Stimulated activated CD8-positive, alpha-beta memory T cell treated with anti-CD3 and anti-CD28 coated beads, Interleukin-4, amount 100 ng/mL, for 4 hours (primary cell): Measurements from ENCODE around the gene CDK19.
"Not testable (repeated sequence)": the region's sequence is repeated elsewhere in the genome, so short reads cannot be mapped to it uniquely, and the experiment has no call there.

Experiments
- DNase-seq, 2 donors: peaks; one replicate each; pipeline ENCODE4 v3.0.0-alpha.2; 2020; ENCODE audit warnings: low read depth in 2 of 2, low spot score in 1 of 2

The CDK19 gene

GRCh38 chr6:110626442-110626841 lies 188.8 kb downstream of the CDK19 start:
- no peak for DNase-seq

- DNase-seq, result no peak
Measured at GRCh38 chr6:110625883-110626282, 189.4 kb downstream of the CDK19 start.

GRCh38 chr6:110622912-110623578 lies 192.2 kb downstream of the CDK19 start:
- no peak for DNase-seq

- no peak for DNase-seq
Measured at GRCh38 chr6:110621061-110621460, 194.2 kb downstream of the CDK19 start.

- DNase-seq, result no peak
Measured at GRCh38 chr6:110620065-110620464, 195.2 kb downstream of the CDK19 start.

- no peak for DNase-seq
Measured at GRCh38 chr6:110619275-110619908, 195.9 kb downstream of the CDK19 start.

- DNase-seq, result no peak
Measured at GRCh38 chr6:110618591-110619267, 196.5 kb downstream of the CDK19 start.

GRCh38 chr6:110617057-110617456 lies 198.2 kb downstream of the CDK19 start:
- no peak for DNase-seq

- DNase-seq, result no peak
Measured at GRCh38 chr6:110615722-110616121, 199.5 kb downstream of the CDK19 start.

- no peak for DNase-seq
Measured at GRCh38 chr6:110614586-110614985, 200.7 kb downstream of the CDK19 start.

- DNase-seq, result no peak
Measured at GRCh38 chr6:110614106-110614505, 201.2 kb downstream of the CDK19 start.

GRCh38 chr6:110613356-110613755 lies 201.9 kb downstream of the CDK19 start:
- no peak for DNase-seq

- no peak for DNase-seq
Measured at GRCh38 chr6:110612298-110612697, 203.0 kb downstream of the CDK19 start.

GRCh38 chr6:110609101-110609500 lies 206.2 kb downstream of the CDK19 start:
- DNase-seq, result no peak

GRCh38 chr6:110608151-110608550 lies 207.1 kb downstream of the CDK19 start:
- no peak for DNase-seq

GRCh38 chr6:110606151-110606550 lies 209.1 kb downstream of the CDK19 start:
- no peak for DNase-seq

GRCh38 chr6:110600640-110601039 lies 214.6 kb downstream of the CDK19 start:
- DNase-seq, result not testable (repeated sequence)

- DNase-seq, result no peak
Measured at GRCh38 chr6:110597761-110598160, 217.5 kb downstream of the CDK19 start.

- no peak for DNase-seq
Measured at GRCh38 chr6:110596354-110596753, 218.9 kb downstream of the CDK19 start.

GRCh38 chr6:110595112-110595511 lies 220.2 kb downstream of the CDK19 start:
- DNase-seq, result no peak

- DNase-seq, result no peak
Measured at GRCh38 chr6:110593637-110594036, 221.6 kb downstream of the CDK19 start.

GRCh38 chr6:110592765-110593164 lies 222.5 kb downstream of the CDK19 start:
- DNase-seq, result no peak
